ENCODE results near the gene VPS4A.

- TF ChIP-seq CTCF (IDR thresholded peaks at IDR 0.05; ENCODE audit: insufficient read depth, low read depth, low read length): no peak
- TF ChIP-seq EZH2 (IDR thresholded peaks at IDR 0.05; ENCODE audit: insufficient read depth, low read length): no peak
Measured at GRCh38 chr16:69320740-69321073, 9.6 kb downstream of the VPS4A start.

Measured in astrocyte (in vitro differentiated cells and primary cell).